GM12865 (cell line): Measurements from ENCODE around the gene GABRB3.

Source experiments
- DNase-seq: peaks from one replicate; pipeline ENCODE4 v3.0.0; 2010; ENCODE audit warnings: low read depth
- H3K4me3 ChIP-seq: 2 replicates; pipeline ENCODE4 v1.5.1; 2011; ENCODE audit warnings: mild to moderate bottlenecking, low read depth, low read length, control low read depth
- CTCF ChIP-seq: IDR thresholded peaks from 2 replicates; pipeline ENCODE4 v1.5.1; 2011; ENCODE audit warnings: low read length, control low read depth, low read depth, inconsistent platforms; ENCODE audit not compliant: insufficient read depth; ENCODE audit errors: missing control alignments

The GABRB3 gene

GRCh38 chr15:26580943-26581342 lies 191.9 kb downstream of the GABRB3 start:
- no peak for TF ChIP-seq CTCF
- DNase-seq, result no peak

GRCh38 chr15:26572602-26573350 lies 200.1 kb downstream of the GABRB3 start:
- TF ChIP-seq CTCF, result no peak
- H3K4me3 ChIP-seq, result no peak overlapping the region
- DNase-seq, result no peak

More at GRCh38 chr15:26580943-26581342, 191.9 kb downstream of the GABRB3 start:
- no peak overlapping the region for H3K4me3 ChIP-seq

GRCh38 chr15:26571346-26571745 lies 201.5 kb downstream of the GABRB3 start:
- no peak for DNase-seq
- no peak for TF ChIP-seq CTCF

GRCh38 chr15:26565542-26565941 lies 207.3 kb downstream of the GABRB3 start:
- TF ChIP-seq CTCF, result no peak
- H3K4me3 ChIP-seq, result no peak overlapping the region
- DNase-seq, result no peak

More at GRCh38 chr15:26571346-26571745, 201.5 kb downstream of the GABRB3 start:
- no peak overlapping the region for H3K4me3 ChIP-seq

- TF ChIP-seq CTCF, result no peak
- DNase-seq, result no peak
- H3K4me3 ChIP-seq, result no peak overlapping the region
Observed at GRCh38 chr15:26564361-26564760, 208.5 kb downstream of the GABRB3 start.

GRCh38 chr15:26562336-26562735 lies 210.5 kb downstream of the GABRB3 start:
- TF ChIP-seq CTCF, result no peak
- no peak overlapping the region for H3K4me3 ChIP-seq
- no peak for DNase-seq

- no peak for DNase-seq
- no peak overlapping the region for H3K4me3 ChIP-seq
- no peak for TF ChIP-seq CTCF
Observed at GRCh38 chr15:26561896-26562295, 211.0 kb downstream of the GABRB3 start.
